SH-SY5Y (cell line): ENCODE measurements around the gene ANKDD1A.

ENCODE experiments used
- GATA2 ChIP-seq: IDR thresholded peaks from 2 replicates; pipeline ENCODE4 v1.6.1; 2011; ENCODE audit warnings: mild to moderate bottlenecking, low read depth, low read length
- GATA3 ChIP-seq: IDR thresholded peaks from 2 replicates; pipeline ENCODE4 v1.6.1; 2011; ENCODE audit warnings: low read depth, mild to moderate bottlenecking, low read length, moderate library complexity

DNA sequence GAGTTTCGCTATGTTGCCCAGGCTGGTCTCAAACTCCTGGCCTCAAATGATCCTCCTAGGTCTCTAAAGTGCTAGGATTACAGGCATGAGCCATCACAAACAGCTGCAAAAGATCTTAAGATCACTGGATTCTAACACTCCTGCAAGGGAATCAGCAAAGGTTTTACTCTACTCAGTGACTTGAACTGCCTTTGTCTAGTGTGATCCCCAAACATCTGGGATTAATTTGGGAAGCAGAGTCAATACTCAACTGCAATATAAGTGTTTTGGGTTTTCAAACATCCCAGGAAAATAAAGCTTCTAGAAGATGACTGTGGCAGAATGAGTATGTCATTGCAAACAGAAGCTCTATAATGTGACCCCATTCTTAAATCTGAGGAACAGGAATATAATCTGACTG lies 70.8 kb downstream of the ANKDD1A start:
- no peak for TF ChIP-seq GATA2
- no peak for TF ChIP-seq GATA3
